Dermis blood vessel endothelial cell (primary cell): ENCODE data around the gene UNKL. TPM values are rescaled to one million over a fixed set of nuclear protein-coding genes. Genes with fewer than 3 reads are reported as not detected.

Source experiments
- DNase-seq: peaks from one replicate; pipeline ENCODE4 v3.0.0; 2010
- total RNA-seq: library from RNA; depleted of rRNA; stranded (reverse); fragments of >200 nt; gene quantifications from 2 replicates; pipeline ENCODE4 v1.2.3, GENCODE V29; 2014

Gene UNKL
- total RNA-seq, 1 donor from 2014 or later: 8.2 TPM

GRCh38 chr16:1323296-1324239, 90.9 kb downstream of the UNKL start:
- no peak for DNase-seq

GRCh38 chr16:1322407-1322806, 92.1 kb downstream of the UNKL start:
- DNase-seq: no peak

- no peak for DNase-seq
Observed at GRCh38 chr16:1320658-1321240, 93.8 kb downstream of the UNKL start.

GRCh38 chr16:1320097-1320496, 94.4 kb downstream of the UNKL start:
- DNase-seq: no peak

- DNase-seq: no peak
Observed at GRCh38 chr16:1319041-1319440, 95.5 kb downstream of the UNKL start.

- no peak for DNase-seq
Observed at GRCh38 chr16:1318268-1318545, 96.3 kb downstream of the UNKL start.

- DNase-seq: no peak
Observed at GRCh38 chr16:1317479-1318267, 96.8 kb downstream of the UNKL start.

GRCh38 chr16:1316033-1316405, 98.5 kb downstream of the UNKL start:
- DNase-seq: no peak

- DNase-seq: no peak
Observed at GRCh38 chr16:1315081-1316032, 99.1 kb downstream of the UNKL start.

- DNase-seq: no peak
Observed at GRCh38 chr16:1314399-1315068, 100.0 kb downstream of the UNKL start.

- no peak for DNase-seq
Observed at GRCh38 chr16:1313721-1314369, 100.7 kb downstream of the UNKL start.

Other genes with a start within 250 kb of the UNKL start
- not detected in 2 replicates for gene TPSG1, start 189.4 kb downstream of the UNKL start, total RNA-seq
- gene TPSB2, start 184.5 kb downstream of the UNKL start, total RNA-seq: not detected in 2 replicates
- gene TPSAB1, start 174.0 kb downstream of the UNKL start, total RNA-seq: not detected in 2 replicates
- not detected in 2 replicates for gene TPSD1, start 158.6 kb downstream of the UNKL start, total RNA-seq
- gene UBE2I, start 105.1 kb downstream of the UNKL start, total RNA-seq: 58.7 and 77.9 TPM in 2 replicates
- 1.3 and 1.4 TPM in 2 replicates for gene BAIAP3, start 81.1 kb downstream of the UNKL start, total RNA-seq
- gene TSR3, start 62.8 kb downstream of the UNKL start, total RNA-seq: 75.9 and 97.2 TPM in 2 replicates
- gene GNPTG, start 62.8 kb downstream of the UNKL start, total RNA-seq: 40.3 and 49.9 TPM in 2 replicates
- 13.7 and 19.7 TPM in 2 replicates for gene UQCC4, start 6.0 kb upstream of the UNKL start, total RNA-seq
- gene PERCC1, start 16.4 kb upstream of the UNKL start, total RNA-seq: not detected in 2 replicates
- gene CCDC154, start 29.9 kb upstream of the UNKL start, total RNA-seq: 0.09 and 0.34 TPM in 2 replicates
- 69.9 and 96.7 TPM in 2 replicates for gene CLCN7, start 60.3 kb upstream of the UNKL start, total RNA-seq
- 0.09 TPM in 1 of 2 replicates, not detected in the other for gene PTX4, start 74.2 kb upstream of the UNKL start, total RNA-seq
- 19.7 and 21.3 TPM in 2 replicates for gene TELO2, start 78.7 kb upstream of the UNKL start, total RNA-seq
- gene TMEM204, start 119.0 kb upstream of the UNKL start, total RNA-seq: 97.4 and 107 TPM in 2 replicates
- gene IFT140, start 197.4 kb upstream of the UNKL start, total RNA-seq: 20.7 and 24.8 TPM in 2 replicates
- 12.9 and 17.3 TPM in 2 replicates for gene CRAMP1, start 197.7 kb upstream of the UNKL start, total RNA-seq